H9 (cell line): ENCODE measurements around the gene MTARC2. TPM values are rescaled to one million over a fixed set of nuclear protein-coding genes. Genes with fewer than 3 reads are reported as not detected.

Experiments used
- DNase-seq: peaks from one replicate; pipeline ENCODE4 v3.0.0-alpha.2; 2017
- H2AFZ ChIP-seq: one replicate; pipeline ENCODE4 v1.6.1; 2013; ENCODE audit warnings: mild to moderate bottlenecking, low read length, control low read depth, moderate library complexity
- H2AK5ac ChIP-seq: 2 replicates; pipeline ENCODE4 v1.6.1; 2013; ENCODE audit warnings: low read length, control low read depth, mixed read lengths; ENCODE audit not compliant: insufficient read length
- H2BK120ac ChIP-seq: one replicate; pipeline ENCODE4 v1.6.1; 2013; ENCODE audit warnings: low read depth, mild to moderate bottlenecking, low read length, control low read depth, inconsistent platforms; ENCODE audit not compliant: poor library complexity, severe bottlenecking
- H2BK12ac ChIP-seq: 2 replicates; pipeline ENCODE4 v1.6.1; 2013; ENCODE audit warnings: low read length, control low read depth, mixed read lengths, low read depth; ENCODE audit not compliant: insufficient read length
- H2BK15ac ChIP-seq: 2 replicates; pipeline ENCODE4 v1.6.1; 2013; ENCODE audit warnings: low read depth, low read length, control low read depth
- H2BK20ac ChIP-seq: one replicate; pipeline ENCODE4 v1.6.1; 2013; ENCODE audit warnings: low read depth, mild to moderate bottlenecking, low read length, control low read depth, inconsistent platforms; ENCODE audit not compliant: poor library complexity, severe bottlenecking
- H2BK5ac ChIP-seq: 2 replicates; pipeline ENCODE4 v1.6.1; 2013; ENCODE audit warnings: low read length, control low read depth, mixed read lengths; ENCODE audit not compliant: insufficient read length
- H3K14ac ChIP-seq: 2 replicates; pipeline ENCODE4 v1.6.1; 2013; ENCODE audit warnings: low read length, control low read depth; ENCODE audit not compliant: insufficient read depth
- H3K18ac ChIP-seq: 2 replicates; pipeline ENCODE4 v1.6.1; 2013; ENCODE audit warnings: low read depth, mild to moderate bottlenecking, mixed read lengths, low read length, control low read depth; ENCODE audit not compliant: insufficient read length
- H3K23ac ChIP-seq: 2 replicates; pipeline ENCODE4 v1.6.1; 2013; ENCODE audit warnings: low read length, control low read depth, mixed read lengths, low read depth; ENCODE audit not compliant: insufficient read length
- H3K23me2 ChIP-seq: 2 replicates; pipeline ENCODE4 v1.6.1; 2013; ENCODE audit warnings: low read depth, mild to moderate bottlenecking, mixed read lengths, low read length, control low read depth; ENCODE audit not compliant: insufficient read length, poor library complexity, severe bottlenecking
- H3K27ac ChIP-seq: 2 replicates; pipeline ENCODE4 v1.5.1; 2013; ENCODE audit warnings: low read length, control low read depth, mixed read lengths, low read depth; ENCODE audit not compliant: insufficient read length
- H3K27me3 ChIP-seq: 2 replicates; pipeline ENCODE4 v1.6.1; 2013; ENCODE audit warnings: low read length, control low read depth, inconsistent platforms; ENCODE audit not compliant: insufficient read depth
- H3K4ac ChIP-seq: 2 replicates; pipeline ENCODE4 v1.6.1; 2013; ENCODE audit warnings: low read depth, mild to moderate bottlenecking, control low read depth, inconsistent platforms, low read length, moderate library complexity
- H3K4me1 ChIP-seq: 2 replicates; pipeline ENCODE4 v1.6.1; 2013; ENCODE audit warnings: low read length, control low read depth, inconsistent platforms; ENCODE audit not compliant: insufficient read depth
- H3K4me2 ChIP-seq: 2 replicates; pipeline ENCODE4 v1.6.1; 2013; ENCODE audit warnings: low read length, control low read depth, mixed read lengths; ENCODE audit not compliant: insufficient read length, insufficient read depth
- H3K56ac ChIP-seq: 2 replicates; pipeline ENCODE4 v1.6.1; 2013; ENCODE audit warnings: low read depth, mild to moderate bottlenecking, mixed read lengths, low read length, control low read depth; ENCODE audit not compliant: insufficient read length
- H3K79me1 ChIP-seq: 2 replicates; pipeline ENCODE4 v1.6.1; 2013; ENCODE audit warnings: low read depth, mild to moderate bottlenecking, moderate library complexity, low read length, control low read depth, inconsistent platforms; ENCODE audit not compliant: insufficient read depth, poor library complexity, severe bottlenecking
- H3K79me2 ChIP-seq: 2 replicates; pipeline ENCODE4 v1.6.1; 2013; ENCODE audit warnings: low read length, control low read depth, inconsistent platforms; ENCODE audit not compliant: insufficient read depth
- H3K9ac ChIP-seq: 2 replicates; pipeline ENCODE4 v1.6.1; 2013; ENCODE audit warnings: low read length, control low read depth, mixed read lengths; ENCODE audit not compliant: insufficient read length; ENCODE audit errors: extremely low read depth
- H3K9me3 ChIP-seq: one replicate; pipeline ENCODE4 v1.6.1; 2013; ENCODE audit warnings: low read depth, low read length, inconsistent platforms; ENCODE audit not compliant: control insufficient read depth
- H3T11ph ChIP-seq: one replicate; pipeline ENCODE4 v1.6.1; 2013; ENCODE audit warnings: mild to moderate bottlenecking, low read length, control low read depth, inconsistent platforms
- H4K20me1 ChIP-seq: one replicate; pipeline ENCODE4 v1.6.1; 2013; ENCODE audit not compliant: control insufficient read depth, insufficient read length, insufficient read depth
- H4K5ac ChIP-seq: 2 replicates; pipeline ENCODE4 v1.6.1; 2013; ENCODE audit warnings: low read depth, mild to moderate bottlenecking, mixed read lengths, low read length, control low read depth; ENCODE audit not compliant: insufficient read length
- H4K8ac ChIP-seq: replicated peaks from 2 replicates; pipeline ENCODE4 v1.6.1; 2013; ENCODE audit warnings: low read length, control low read depth, mixed read lengths, low read depth; ENCODE audit not compliant: insufficient read length
- H4K91ac ChIP-seq: 2 replicates; pipeline ENCODE4 v1.6.1; 2013; ENCODE audit warnings: low read depth, mild to moderate bottlenecking, moderate library complexity, mixed read lengths, low read length, control low read depth; ENCODE audit not compliant: insufficient read length
- H3K27ac Mint-ChIP-seq, 3 experiments: 2 replicates in 2 of 3; 3 replicates in 1 of 3; pipeline ENCODE4 v1.8.0; 2020 to 2021; ENCODE audit warnings: mixed read lengths in 3 of 3, mild to moderate bottlenecking in 1 of 3, moderate library complexity in 1 of 3
- H3K27me3 Mint-ChIP-seq: 2 replicates; pipeline ENCODE4 v1.8.0; 2021; ENCODE audit warnings: low read depth, mild to moderate bottlenecking, moderate library complexity, mixed read lengths
- H3K36me3 Mint-ChIP-seq, 3 experiments: 2 replicates in 2 of 3; 3 replicates in 1 of 3; pipeline ENCODE4 v1.8.0; 2020 to 2021; ENCODE audit warnings: low read depth in 3 of 3, mixed read lengths in 3 of 3; ENCODE audit not compliant: insufficient read depth in 1 of 3
- H3K4me1 Mint-ChIP-seq, 2 experiments: 2 replicates each; pipeline ENCODE4 v1.8.0; 2020; ENCODE audit warnings: mixed read lengths in 2 of 2
- H3K4me3 Mint-ChIP-seq, 2 experiments: 2 replicates in 1 of 2; 3 replicates in 1 of 2; pipeline ENCODE4 v1.8.0; 2020 to 2021; ENCODE audit warnings: mild to moderate bottlenecking in 2 of 2, mixed read lengths in 2 of 2, moderate library complexity in 1 of 2
- H3K9me3 Mint-ChIP-seq, 2 experiments: 2 replicates in 1 of 2; 3 replicates in 1 of 2; pipeline ENCODE4 v1.8.0; 2020; ENCODE audit warnings: mild to moderate bottlenecking in 2 of 2, mixed read lengths in 2 of 2, moderate library complexity in 1 of 2
- WGBS: extraction: QIAGEN DNeasy Blood & Tissue Kit; methylation state at CpG from one replicate; pipeline ENCODE4 v1.1.7; 2013; ENCODE audit warnings: missing lambda C conversion rate, low lambda C conversion rate, mixed read lengths; ENCODE audit not compliant: insufficient read length; ENCODE audit errors: extremely low coverage; 5-methylcytosine and 5-hydroxymethylcytosine counted together
- total RNA-seq: library from RNA; stranded (reverse); gene quantifications from 2 replicates; pipeline ENCODE4 v1.2.1, GENCODE V29; 2021
- TF ChIP-seq, protein P1 (sequence below): fragments of 200-600 bp; sonication (generic); conservative IDR thresholded peaks from 3 replicates; pipeline ENCODE4 v1.8.0; 2021; ENCODE audit warnings: antibody characterized with exemption, mild to moderate bottlenecking

The MTARC2 gene
- total RNA-seq, 1 experiment from 2014 or later, result 7.7 TPM

DNA sequence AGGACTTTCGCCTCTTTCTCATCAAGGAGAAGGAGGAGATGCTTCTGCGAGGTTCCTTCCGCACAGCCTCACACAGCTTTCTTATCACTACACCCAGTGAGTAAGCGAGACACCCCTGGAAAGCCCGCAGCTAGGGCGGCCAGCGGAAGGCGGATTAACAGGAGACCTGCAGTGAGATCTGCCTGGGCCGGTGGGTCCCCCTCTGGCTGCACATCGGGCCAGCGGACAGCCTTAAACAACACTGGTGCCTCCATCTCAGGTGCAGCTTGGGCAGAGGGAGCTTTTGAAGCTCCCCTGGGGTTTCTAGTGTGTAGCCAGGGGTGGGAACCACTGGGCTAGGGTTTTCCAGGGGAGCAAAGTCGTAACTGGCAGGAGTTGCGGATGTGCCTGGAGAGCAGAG, 21.1 kb downstream of the MTARC2 start:
- Mint-ChIP-seq H3K9me3 (no peaks in the 10 kb centered on the region), H3K36me3 (peaks cover 0 to 5% (median 3%) of the 10 kb centered on the region in 3 experiments; a peak in 3 of 7 replicates), H3K27ac (no peak overlapping the region), H3K4me3 (no peak overlapping the region), H3K4me1 (peaks cover 8% of the 10 kb centered on the region in 2 experiments; a peak in 3 of 4 replicates), H3K27me3 (no peaks in the 10 kb centered on the region)
- no peak for DNase-seq
- Histone ChIP-seq H3K23me2 (no peaks in the 10 kb centered on the region), H2BK12ac (no peak overlapping the region), H3K79me2 (no peaks in the 10 kb centered on the region), H4K91ac (no peak overlapping the region), H4K20me1 (no peaks in the 10 kb centered on the region), H2BK15ac (no peak overlapping the region), H3K9ac (no peak overlapping the region), H3K4ac (no peak overlapping the region), H2AFZ (no peak overlapping the region), H2BK20ac (no peak overlapping the region), H3K23ac (no peak overlapping the region), H3T11ph (no peak overlapping the region), H2BK120ac (no peak overlapping the region), H2AK5ac (no peak overlapping the region), H4K8ac (no peak overlapping the region), H3K27me3 (no peaks in the 10 kb centered on the region), H3K18ac (no peak overlapping the region), H3K27ac (no peak overlapping the region), H3K4me1 (no peaks in the 10 kb centered on the region), H3K4me2 (no peak overlapping the region), H3K56ac (no peak overlapping the region), H3K14ac (no peak overlapping the region), H3K79me1 (no peaks in the 10 kb centered on the region), H3K9me3 (no peaks in the 10 kb centered on the region), H4K5ac (no peak overlapping the region), H2BK5ac (no peak overlapping the region)
- no CpG with 5 or more reads among the region's 13 CpGs for WGBS
- TF ChIP-seq, protein P1, sequence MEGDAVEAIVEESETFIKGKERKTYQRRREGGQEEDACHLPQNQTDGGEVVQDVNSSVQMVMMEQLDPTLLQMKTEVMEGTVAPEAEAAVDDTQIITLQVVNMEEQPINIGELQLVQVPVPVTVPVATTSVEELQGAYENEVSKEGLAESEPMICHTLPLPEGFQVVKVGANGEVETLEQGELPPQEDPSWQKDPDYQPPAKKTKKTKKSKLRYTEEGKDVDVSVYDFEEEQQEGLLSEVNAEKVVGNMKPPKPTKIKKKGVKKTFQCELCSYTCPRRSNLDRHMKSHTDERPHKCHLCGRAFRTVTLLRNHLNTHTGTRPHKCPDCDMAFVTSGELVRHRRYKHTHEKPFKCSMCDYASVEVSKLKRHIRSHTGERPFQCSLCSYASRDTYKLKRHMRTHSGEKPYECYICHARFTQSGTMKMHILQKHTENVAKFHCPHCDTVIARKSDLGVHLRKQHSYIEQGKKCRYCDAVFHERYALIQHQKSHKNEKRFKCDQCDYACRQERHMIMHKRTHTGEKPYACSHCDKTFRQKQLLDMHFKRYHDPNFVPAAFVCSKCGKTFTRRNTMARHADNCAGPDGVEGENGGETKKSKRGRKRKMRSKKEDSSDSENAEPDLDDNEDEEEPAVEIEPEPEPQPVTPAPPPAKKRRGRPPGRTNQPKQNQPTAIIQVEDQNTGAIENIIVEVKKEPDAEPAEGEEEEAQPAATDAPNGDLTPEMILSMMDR, result no peak
